ENCODE measurements around the gene ADPRM.

The ADPRM gene

GRCh38 chr17:10739386-10739785 is 42.0 kb downstream of the ADPRM start:
- DNase-seq (ENCODE audit: low read depth in 2 of 2, low spot score in 1 of 2) = no peak

DNA sequence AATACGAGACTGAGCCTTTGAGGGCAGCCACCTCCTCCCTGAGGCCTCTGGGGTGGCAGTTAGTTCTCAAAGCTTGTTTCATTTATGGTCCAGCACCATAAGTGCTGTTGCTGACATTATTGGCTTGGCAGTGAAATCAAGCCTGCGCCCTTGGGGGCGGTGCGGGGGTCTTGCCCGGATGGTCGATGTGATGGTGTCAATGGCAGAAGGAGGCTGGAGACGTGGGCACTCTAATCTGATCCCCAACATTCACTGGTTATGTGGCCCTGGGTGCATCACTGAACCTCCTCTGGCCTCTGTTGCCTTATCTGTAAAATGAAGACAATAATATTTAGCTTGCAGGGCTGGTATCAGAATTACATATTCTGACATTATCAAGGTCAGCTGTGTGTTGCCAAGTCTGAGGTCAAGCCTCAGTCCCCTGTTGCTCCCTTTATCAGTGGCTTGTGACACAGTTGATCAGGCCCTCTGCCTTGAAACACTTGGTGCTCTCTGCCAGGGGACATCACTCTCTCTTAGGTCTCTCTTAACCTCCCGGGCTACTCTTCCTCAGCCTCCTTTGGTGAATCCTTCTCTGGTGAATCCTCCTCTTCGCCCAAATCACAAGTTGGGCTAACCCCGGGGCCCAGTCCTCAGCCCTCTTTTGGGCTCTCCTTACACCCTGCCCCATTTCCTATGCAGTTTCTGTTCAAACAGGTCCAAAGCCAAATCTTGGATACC is 44.2 kb downstream of the ADPRM start:
- DNase-seq (ENCODE audit: low read depth in 2 of 2, low spot score in 1 of 2) = no peak

- DNase-seq (ENCODE audit: low read depth in 2 of 2, low spot score in 1 of 2) = no peak
These were observed 45.0 kb downstream of the ADPRM start for GRCh38 chr17:10742431-10742830.

- no peak for DNase-seq (ENCODE audit: low read depth in 2 of 2, low spot score in 1 of 2)
These were observed 46.1 kb downstream of the ADPRM start for GRCh38 chr17:10743316-10744009.

GRCh38 chr17:10744501-10745000 is 47.2 kb downstream of the ADPRM start:
- no peak for DNase-seq (ENCODE audit: low read depth in 2 of 2, low spot score in 1 of 2)

GRCh38 chr17:10745231-10745630 is 47.8 kb downstream of the ADPRM start:
- no peak for DNase-seq (ENCODE audit: low read depth in 2 of 2, low spot score in 1 of 2)

DNA sequence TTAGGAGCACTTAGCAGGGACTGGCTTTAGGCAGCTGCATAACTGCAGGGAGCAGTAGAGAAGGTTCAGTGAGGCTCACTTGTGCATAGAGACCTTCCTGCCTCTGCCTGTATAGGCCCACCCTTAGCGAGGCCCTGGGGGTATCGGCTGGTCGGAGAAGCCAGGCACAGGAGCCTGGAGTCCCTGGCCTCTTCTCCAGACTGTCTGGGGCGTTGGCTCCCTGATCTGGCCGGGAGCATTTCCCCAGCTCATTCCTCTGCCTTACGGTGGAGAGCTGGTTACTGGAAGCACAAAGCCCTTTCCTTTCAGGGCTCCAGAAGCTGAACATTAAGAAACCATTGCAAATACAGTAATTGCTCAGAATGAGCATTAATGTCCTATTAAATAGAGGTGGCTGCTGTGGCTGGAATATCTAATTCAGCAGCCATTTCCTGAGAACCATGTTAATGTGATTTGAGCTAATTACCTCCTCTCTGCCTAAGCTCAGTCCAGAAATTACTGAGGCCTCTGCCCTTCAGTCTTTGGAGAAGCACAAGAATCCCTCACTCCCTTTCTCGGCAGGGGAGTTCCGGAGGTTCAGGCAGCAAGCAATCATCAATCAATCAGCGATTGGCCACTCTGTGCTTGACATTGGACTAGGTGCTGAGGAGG is 51.3 kb downstream of the ADPRM start:
- DNase-seq (ENCODE audit: low read depth in 2 of 2, low spot score in 1 of 2) = no peak

DNA sequence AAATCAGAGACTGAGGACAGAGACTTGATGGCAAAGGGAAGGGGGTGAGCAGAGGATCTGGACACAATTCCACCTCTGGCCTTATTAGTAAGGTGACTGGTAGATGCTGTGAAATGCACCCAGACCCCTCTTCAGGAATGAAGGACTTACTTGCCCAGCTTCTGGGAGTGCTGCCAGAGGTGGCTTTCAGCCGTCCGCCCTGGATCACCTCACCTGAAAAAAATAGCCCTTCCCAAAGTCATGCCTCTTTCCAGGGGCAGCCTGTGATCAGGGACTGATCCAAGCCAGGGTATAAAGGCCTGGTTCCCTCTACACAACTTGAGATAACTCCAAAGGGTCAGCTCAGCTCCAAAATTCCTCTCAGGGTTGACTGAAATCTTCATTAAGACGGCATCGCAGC is 52.8 kb downstream of the ADPRM start:
- DNase-seq (ENCODE audit: low read depth in 2 of 2, low spot score in 1 of 2) = no peak

GRCh38 chr17:10751563-10751962 is 54.2 kb downstream of the ADPRM start:
- DNase-seq (ENCODE audit: low read depth in 2 of 2, low spot score in 1 of 2) = no peak

GRCh38 chr17:10752696-10753095 is 55.3 kb downstream of the ADPRM start:
- DNase-seq (ENCODE audit: low read depth in 2 of 2, low spot score in 1 of 2) = no peak

- DNase-seq (ENCODE audit: low read depth in 2 of 2, low spot score in 1 of 2) = no peak
These were observed 56.7 kb downstream of the ADPRM start for GRCh38 chr17:10754109-10754508.

DNA sequence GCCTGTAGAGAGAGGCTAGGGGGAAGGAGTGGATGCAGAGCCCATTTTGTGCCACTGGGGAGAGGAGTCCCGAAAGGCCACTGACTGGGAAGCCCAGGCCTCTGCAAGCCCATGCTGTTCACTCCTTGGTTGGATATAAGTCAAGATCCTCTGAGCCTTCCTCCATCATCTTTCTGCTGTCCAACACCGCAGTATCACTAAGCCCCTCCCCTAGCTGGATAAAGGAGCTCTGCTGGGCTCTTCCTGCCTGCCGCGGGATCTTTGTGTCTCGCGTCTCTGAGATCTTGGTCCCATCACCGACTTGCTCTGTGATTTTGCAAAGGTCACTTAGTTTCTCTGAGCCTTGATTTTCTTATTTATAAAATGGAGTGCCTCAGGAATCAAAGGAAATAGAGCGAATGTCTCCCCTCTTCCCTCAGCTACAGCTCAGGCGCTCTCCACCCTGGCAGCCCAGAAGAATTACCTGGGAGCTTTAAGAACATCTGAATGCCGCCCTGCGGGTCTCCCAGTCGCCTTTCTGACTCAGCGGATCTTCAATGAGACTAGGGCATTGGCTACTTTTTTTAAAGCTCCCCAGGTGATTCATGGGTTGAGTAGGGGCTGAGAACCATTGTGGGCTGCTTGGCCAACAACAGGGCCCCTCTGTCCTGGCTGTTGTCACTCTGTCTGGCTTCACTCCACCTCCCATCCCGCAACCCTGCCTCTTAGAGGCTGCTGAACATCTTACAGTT is 57.6 kb downstream of the ADPRM start:
- DNase-seq (ENCODE audit: low read depth in 2 of 2, low spot score in 1 of 2) = no peak

GRCh38 chr17:10755592-10756127 is 58.3 kb downstream of the ADPRM start:
- no peak for DNase-seq (ENCODE audit: low read depth in 2 of 2, low spot score in 1 of 2)

GRCh38 chr17:10756185-10756584 is 58.8 kb downstream of the ADPRM start:
- DNase-seq (ENCODE audit: low read depth in 2 of 2, low spot score in 1 of 2) = no peak

- no peak for DNase-seq (ENCODE audit: low read depth in 2 of 2, low spot score in 1 of 2)
These were observed 59.2 kb downstream of the ADPRM start for GRCh38 chr17:10756619-10757018.

DNA sequence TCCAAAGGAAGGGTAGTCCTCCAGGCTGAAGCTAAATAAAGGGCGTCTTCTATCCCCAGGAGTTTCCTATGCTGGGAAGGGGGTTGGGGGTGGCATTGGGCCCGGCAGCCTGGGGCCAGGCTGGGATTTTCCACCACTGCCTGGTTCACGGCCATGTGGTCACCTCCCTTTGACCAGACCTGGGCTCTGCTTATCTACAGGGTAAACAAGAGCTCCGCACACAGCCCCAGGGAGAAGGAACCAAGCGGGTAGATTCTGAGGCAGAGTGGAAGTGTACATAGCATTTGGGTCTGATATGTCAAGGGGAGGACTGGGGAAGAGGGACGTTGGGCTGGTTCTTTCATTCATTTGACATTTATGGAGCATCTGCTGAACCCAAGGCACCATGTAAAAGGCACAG is 59.7 kb downstream of the ADPRM start:
- no peak for DNase-seq (ENCODE audit: low read depth in 2 of 2, low spot score in 1 of 2)

DNA sequence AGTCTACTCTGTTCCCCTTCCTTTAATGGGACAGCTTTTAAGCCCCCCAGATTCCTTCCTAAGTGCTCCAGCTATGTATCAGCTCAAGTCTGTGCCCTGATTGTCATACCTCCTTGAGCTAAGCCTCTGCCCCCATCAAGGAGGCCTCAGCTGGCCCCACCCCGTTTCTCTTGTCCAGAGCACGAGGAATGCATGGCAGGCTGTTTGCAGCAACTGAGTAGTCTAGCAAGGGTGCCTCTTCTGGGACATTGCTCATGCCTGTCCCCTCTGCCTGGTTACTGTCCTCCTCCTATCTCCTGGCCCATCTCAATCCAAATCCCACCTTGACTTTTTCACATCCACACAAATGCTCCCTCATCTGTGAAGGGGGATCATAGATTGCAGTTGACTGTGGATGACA is 60.3 kb downstream of the ADPRM start:
- no peak for DNase-seq (ENCODE audit: low read depth in 2 of 2, low spot score in 1 of 2)

DNA sequence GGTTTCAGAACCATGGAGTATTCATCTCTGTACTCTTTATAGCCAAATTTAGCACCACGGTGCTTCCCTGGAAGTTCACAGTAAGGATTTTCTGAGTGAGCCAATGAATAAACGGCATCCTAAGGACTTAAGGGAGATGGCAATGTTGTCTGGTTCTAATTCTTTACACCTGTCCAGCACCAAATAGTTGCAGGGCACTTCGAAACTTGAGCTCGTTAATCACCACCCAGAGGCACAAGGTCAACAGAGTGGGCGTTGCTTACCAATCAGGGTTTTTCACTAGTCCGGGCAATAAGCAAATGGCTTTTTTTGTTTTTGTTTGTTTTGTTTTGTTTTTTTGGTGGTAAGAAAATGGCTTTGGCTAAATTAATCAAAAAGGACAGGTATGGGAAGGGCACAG is 60.7 kb downstream of the ADPRM start:
- no peak for DNase-seq (ENCODE audit: low read depth in 2 of 2, low spot score in 1 of 2)
